Stimulated activated CD4-positive, alpha-beta T cell treated with anti-CD3 and anti-CD28 coated beads, Interleukin-1b, Interleukin-23, amount 100 ng/mL, for 24 hours (primary cell): Measurements from ENCODE around the gene NT5M.
"Not testable (repeated sequence)": the region's sequence is repeated elsewhere in the genome, so short reads cannot be mapped to it uniquely, and the experiment has no call there.

Experiments used
- DNase-seq, 4 experiments: peaks; one replicate each; pipeline ENCODE4 v3.0.0-alpha.2; 2020; ENCODE audit warnings: low read depth in 4 of 4, low spot score in 1 of 4

The NT5M gene

DNA sequence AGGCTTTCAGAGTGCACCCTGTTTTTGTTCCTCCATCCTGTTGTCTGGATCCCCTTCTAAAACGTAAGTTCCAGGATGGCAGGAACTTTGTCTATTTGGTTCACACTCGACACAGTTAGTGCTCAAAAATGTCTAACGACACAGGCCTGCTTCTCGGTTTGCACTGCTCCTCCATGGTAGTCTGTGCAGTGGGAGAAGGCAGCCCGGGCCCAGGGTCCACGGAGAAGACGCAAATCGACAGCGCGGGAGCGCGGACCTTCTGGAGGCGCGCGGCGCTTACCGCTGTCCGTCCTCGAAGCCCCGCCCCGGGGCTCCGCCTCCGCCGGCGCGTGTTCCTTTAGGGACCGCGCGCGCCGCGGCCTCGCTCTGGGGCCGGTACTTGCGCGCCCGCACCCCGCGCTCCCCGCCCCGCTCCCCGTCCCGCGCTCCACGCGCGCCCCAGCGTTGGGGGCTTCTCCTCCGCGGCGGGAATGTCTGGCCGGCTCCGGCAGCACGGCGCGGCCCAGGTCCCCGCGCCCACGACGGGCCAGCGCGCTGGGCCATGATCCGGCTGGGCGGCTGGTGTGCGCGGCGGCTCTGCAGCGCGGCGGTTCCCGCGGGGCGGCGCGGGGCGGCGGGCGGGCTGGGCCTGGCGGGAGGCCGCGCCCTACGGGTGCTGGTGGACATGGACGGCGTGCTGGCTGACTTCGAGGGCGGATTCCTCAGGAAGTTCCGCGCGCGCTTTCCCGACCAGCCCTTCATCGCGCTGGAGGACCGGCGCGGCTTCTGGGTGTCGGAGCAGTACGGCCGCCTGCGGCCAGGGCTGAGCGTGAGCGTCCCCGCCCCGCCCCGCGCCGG, at the start of gene NT5M:
TSS of gene NT5M (plus strand) at position 364 of the 837 bp plus-strand sequence. CDS start at position 542, 178 bp downstream.
- peak; percentile 27 to 74 (median 50) for DNase-seq

GRCh38 chr17:17253406-17253805, 49.8 kb upstream of the NT5M start:
- DNase-seq: no peak

DNA sequence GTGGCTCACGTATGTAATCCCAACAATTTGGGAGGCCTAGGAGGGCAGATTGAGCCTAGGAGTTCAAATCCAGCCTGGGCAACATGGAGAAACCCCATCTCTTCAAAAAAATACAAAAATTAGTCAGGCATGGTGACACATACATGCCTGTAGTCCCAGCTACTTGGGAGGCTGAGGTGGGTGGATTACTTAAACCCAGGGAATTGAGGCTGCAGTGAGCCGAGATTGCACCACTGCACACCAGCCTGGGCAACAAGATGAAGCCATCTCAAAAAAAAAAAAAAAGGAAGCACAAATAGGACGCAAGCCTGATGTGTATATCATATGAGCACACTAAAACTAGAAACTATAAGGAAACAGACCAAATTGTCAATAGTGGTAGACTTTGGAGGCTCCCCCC, 49.1 kb upstream of the NT5M start:
- DNase-seq: no peak

GRCh38 chr17:17255689-17256088, 47.5 kb upstream of the NT5M start:
- not testable (repeated sequence) for DNase-seq

- no peak for DNase-seq
These were observed 46.9 kb upstream of the NT5M start for GRCh38 chr17:17256316-17256715.

DNA sequence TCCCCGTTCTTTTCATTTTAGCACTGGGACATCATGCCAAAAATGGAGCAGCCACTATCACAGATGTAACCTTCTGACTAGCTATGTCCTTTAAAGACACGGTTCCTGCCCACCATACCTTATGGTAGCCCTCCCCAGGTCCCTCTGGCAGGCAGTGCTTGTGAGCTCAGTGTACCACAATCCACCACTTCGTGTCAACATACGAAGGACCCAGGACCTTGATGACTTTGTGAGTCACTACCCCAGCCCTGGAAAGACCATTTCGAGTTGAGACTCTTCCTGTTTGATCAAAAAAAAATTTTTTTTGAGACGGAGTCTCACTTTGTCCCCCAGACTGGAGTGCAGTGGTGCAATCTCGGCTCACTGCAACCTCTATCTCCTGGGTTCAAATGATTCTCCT, 45.2 kb upstream of the NT5M start:
- no peak for DNase-seq

DNA sequence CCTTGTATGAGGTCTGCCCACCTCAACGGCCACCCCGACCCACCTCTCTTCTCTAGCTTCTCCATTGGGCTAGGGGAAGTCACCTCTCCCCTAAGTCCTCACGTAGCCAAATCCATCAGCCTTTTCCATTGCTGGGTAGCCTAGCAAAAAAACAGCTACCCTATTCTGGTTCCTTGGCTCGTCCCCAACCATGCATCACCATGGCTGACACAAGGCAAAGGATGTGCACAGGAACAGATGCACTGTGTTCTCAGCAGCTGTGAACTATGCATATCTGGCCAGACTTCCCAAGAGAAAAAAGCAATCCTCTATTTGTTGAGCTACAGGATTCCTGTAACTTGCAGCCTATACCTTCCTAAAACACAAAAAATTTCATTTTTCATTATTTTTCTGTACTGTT, 44.2 kb upstream of the NT5M start:
- no peak for DNase-seq

GRCh38 chr17:17264430-17264829, 38.7 kb upstream of the NT5M start:
- DNase-seq: no peak

DNA sequence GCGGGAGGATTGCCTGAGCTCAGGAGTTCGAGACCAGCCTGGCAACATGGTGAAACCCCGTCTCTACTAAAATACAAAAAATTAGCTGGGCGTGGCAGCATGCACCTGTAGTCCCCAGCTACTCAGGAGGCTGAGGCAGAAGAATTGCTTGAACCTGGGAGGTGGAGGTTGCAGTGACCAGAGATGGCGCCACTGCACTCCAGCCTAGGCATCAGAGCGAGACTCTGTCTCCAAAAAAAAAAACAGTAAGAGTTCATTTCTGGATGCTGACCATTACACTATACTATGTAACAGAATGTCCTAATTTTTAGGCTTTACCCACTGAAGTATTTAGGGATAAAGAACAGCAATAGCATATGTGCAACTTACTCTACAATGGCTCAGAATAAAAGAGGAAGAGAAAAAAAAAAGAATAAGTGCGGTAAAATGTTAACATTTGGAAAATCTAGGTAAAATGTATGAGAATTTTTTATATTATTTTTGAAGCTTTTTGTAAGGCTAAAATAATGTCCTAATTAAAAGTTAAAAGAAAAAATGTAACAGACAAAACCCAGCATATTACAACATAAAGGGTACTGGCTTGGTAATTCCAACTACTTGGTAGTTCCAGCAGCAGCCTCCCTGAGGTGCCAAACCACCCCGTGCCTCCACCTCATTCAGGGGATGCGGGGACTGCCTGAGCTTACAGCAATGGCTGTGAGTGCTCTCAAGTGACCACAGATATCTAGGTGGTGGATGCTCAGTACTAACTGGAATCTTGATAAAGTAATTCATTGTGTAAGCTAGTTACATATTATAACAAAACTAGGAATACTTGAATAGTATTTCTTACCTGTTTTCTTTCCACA, 33.0 kb upstream of the NT5M start:
- DNase-seq: no peak

GRCh38 chr17:17275971-17276370, 27.2 kb upstream of the NT5M start:
- no peak for DNase-seq

DNA sequence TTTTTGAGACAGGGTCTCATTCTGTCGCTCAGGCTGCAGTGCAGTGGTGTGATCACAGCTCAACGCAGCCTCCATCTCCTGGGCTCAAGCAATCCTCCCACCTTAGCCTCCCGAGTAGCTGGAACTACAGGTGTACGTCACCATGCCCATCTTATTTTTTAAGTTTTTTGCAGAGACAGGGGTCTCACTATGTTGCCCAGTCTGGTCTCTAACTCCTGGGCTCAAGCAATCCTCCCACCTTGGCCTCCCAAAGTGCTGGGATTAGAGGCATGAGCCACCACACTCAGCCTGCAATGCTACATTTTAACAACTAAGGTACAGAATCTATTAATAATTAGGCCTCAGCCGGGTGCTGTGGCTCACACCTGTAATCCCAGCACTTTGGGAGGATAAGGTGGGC, 25.7 kb upstream of the NT5M start:
- not testable (repeated sequence) for DNase-seq

DNA sequence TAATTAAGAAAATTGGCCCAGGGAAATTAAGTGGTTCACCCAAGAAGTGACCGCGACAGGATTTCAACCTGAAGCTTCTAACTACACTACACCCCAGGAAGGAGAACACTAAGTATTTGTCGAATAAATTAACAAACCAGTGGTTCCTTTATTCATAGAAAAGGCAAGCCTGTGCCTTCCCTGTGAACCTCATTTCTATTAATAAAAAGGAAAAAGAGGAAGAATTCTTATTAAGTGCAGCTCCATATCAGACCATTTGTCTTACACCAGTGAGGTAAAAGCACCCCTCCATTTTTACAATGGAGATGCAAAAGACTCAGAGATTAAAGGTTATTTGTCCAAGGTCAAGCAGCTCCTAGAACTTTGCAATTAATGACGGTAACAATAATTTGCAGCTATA, 23.9 kb upstream of the NT5M start:
- DNase-seq: no peak

- DNase-seq: peak; percentile 89 to 97 (median 96)
These were observed 22.3 kb upstream of the NT5M start, which contains the start of gene COPS3 for GRCh38 chr17:17280613-17281549. Gene COPS3 (minus strand): TSS chr17:17281246. CDS start chr17:17281186, 60 bp downstream.

DNA sequence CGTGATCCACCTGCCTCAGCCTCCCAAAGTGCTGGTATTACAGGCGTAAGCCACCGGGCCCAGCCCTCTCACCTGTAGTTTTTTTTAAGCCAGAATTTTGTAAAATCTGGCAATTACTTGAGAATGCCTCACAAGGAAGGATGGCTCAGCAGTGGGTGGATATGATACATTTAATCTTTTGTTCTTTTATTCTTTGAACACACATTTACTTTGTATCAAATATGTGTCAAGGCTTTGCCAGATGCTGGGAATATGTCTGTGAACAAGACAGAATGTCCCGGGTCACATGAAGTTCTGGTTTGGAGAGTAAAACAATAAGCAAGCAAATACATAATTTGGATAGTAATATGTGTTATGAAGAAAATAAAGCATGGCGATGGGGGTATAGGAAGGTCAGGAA, 17.2 kb upstream of the NT5M start:
- DNase-seq: no peak

DNA sequence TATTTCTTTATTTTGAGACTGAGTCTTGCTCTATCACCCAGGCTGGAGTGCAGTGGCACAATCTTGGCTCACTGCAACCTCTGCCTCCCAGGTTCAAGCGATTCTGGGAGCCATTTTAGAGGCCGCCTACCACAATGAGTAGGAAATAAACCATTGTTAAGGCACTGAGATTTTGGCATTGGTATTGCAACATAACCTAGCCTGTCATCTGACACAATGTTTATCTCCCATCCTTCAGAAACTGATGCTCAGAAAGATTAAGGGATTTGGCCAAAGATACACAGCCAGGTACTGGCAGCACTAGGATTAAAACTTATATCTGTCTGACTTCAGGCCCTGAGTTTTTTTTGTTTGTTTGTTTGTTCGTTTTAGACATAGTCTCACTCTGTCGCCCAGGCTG, 14.1 kb upstream of the NT5M start:
- no peak for DNase-seq

- DNase-seq: no peak
These were observed 13.5 kb upstream of the NT5M start for GRCh38 chr17:17289701-17290100.

GRCh38 chr17:17295141-17295540, 8.0 kb upstream of the NT5M start:
- no peak for DNase-seq

GRCh38 chr17:17297217-17297616, 6.0 kb upstream of the NT5M start:
- no peak for DNase-seq

- no peak for DNase-seq
These were observed 5.1 kb upstream of the NT5M start for GRCh38 chr17:17298108-17298507.

DNA sequence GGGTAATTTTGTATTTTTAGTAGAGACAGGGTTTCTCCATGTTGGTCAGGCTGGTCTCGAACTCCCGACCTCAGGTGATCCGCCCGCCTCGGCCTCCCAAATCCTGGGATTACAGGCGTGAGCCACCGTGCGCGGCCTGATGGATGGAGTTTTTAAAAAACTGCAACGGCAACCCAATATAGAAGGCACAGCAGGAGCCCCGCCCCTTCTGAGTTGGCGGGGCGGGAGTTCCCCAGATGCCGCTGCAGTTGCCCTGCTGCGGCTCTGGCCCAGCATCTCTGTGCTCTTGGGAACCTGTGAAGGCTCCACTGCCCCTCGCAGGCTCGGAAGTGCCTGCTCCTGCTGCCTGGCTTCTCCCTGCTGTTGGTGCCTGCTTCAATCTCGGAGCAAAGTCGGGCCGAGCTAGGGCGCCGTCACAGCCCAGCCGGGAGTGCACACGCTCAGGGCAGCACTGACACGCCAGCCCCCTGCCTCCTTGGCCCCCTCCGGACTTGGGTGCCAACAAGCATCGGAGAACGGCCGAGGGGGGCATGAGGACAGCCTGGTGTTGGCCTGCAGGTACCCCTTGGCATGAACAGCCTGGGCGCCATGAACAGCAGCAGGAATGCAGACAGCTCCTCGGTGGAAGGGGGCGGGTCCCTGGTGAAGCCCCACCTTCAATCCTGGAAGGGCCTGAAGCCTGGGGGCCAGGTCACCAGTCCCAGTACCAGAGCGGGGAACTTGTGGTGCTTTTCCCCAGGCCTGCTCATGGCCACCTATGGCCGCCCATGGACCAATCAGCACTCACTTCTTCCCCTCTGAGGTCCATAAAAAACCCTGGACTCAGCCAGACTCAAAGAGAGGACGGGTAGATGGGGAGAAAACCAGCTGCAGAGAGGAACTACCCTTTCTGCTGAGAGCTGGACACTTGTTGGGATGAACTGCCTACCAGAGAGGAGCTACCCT, 2.3 kb upstream of the NT5M start:
- peak in 2 of 4 experiments; percentile 47 to 50 for DNase-seq
